GM19328 (cell line): ENCODE results near the gene PTCHD4.
"Not testable (repeated sequence)": the region's sequence is repeated elsewhere in the genome, so short reads cannot be mapped to it uniquely, and the experiment has no call there.

ENCODE experiments used
- ATAC-seq: cut with Tn5 transposase; IDR thresholded peaks from one replicate; pipeline ENCODE4 v1.9.1; 2021; ENCODE audit warnings: mild to moderate bottlenecking, moderate library complexity; ENCODE audit not compliant: unreplicated experiment

PTCHD4 gene

DNA sequence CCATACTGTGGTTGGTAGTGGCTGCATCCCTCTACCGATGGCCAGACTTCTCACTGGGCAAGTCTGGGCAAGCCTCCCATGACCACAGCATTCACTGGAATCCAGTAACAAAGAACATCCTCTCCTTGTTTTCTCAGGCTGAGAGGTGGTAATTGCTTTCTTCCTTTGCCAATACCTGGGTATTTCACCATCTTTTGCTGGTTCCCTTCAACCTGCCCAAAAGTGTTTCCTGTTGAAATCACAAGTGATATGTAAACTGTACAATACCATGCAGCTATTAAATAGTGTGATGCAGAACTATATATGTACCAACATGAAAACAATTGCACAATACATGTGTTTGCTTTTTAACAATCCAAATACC lies at the start of gene PTCHD4:
Gene PTCHD4, minus strand, starts transcription at position 55 of the 364 bp plus-strand sequence. CDS start 42,240 bp downstream, outside the sequence.
- no peak for ATAC-seq

DNA sequence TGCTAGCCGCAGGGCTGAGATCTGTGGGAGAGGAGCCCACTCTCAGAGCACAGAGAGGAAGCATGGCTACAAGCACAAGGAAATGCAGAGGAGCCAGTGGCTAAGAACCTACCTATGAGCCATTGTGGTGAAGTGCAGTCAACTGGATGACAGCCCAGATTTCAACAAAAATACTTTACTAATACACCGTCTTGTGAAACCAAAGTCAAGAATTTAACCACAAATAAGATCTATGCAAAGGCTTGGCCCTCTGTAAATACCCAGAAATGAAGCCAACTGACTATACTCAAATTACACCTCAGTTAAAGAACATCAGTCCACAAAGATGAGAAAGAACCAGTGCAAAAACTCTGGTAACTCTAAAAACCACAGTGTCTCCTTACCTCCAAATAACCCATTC lies 40.1 kb upstream of the PTCHD4 start:
- ATAC-seq: no peak

DNA sequence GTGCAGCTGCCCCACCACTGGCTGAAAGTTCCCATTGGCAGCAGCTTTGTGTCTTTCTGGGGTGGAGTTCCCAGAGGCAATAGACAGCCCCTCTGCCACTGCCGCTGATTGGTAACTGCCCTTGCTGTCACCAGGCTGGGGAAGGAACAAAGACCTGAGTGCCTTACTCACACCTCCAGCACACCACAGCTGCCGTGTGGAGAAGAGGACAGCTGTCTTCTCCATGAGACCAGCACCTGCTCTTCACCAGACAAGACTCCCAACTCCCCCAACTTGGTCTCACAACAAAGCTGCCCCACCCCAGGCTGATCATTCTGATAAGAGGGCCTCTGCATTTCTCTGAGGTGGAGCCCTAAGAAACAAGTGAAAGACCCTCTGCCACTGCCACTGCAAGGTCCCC lies 39.7 kb upstream of the PTCHD4 start:
- ATAC-seq: no peak

DNA sequence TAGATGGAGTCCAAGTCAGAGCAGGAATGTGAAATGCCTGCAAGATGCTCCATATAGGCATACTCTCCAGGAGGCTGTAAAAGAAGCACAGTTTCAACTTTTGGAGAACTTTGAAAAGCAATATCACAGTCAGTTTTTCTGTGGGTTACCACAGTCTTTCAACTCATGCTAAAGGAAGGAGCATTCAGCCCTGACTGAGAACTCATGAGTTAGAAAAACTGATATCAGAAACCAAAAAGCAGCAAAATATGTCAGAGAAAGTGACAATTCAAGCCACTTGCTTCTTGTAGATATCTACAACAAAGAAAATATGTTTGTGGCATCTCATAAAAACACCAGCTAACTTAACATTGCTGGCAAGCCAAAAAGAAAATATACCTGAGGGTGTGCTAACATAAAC lies 36.1 kb upstream of the PTCHD4 start:
- no peak for ATAC-seq

- ATAC-seq: no peak
Observed at GRCh38 chr6:48144021-48144420, 33.0 kb upstream of the PTCHD4 start.

DNA sequence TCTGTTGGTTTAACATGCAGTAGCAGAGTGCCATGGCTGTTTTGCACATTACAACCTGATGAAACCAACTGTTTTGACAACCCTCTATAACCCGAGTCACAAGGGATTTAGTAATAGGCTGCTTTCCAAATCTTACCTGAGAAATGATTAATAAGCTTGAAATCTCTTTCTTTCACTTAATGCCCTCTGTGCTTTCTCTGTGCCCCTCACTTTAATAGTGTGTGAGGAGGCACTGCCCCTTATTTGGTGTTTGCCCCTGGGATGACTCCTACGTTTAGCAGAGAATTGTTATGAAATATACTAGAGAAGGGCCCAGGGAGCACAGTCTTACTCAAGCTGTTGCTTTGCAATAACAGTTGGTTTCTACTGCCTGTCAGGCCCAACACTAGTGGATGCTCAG lies 31.0 kb upstream of the PTCHD4 start:
- ATAC-seq: no peak

- no peak for ATAC-seq
Observed at GRCh38 chr6:48139818-48140614, 29.0 kb upstream of the PTCHD4 start.

DNA sequence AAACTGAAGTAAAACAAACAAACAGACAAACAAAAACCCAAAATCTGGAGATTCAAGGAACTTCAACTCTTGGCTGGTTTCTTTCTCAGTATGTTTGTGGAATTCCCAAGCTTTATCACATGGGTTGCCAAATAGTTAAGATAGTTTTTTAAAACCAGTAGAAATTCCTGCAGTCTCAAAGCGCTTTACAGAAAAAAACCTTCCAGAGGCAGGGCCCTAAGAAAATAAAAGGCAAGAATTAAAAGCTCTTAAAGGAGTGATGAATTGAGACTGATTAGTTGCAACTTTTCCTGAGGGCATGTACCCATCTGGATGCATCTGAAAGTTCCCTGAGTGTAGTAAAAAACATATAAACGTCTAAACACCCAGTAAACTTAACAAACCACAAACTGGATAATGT lies 25.9 kb upstream of the PTCHD4 start:
- ATAC-seq: no peak

DNA sequence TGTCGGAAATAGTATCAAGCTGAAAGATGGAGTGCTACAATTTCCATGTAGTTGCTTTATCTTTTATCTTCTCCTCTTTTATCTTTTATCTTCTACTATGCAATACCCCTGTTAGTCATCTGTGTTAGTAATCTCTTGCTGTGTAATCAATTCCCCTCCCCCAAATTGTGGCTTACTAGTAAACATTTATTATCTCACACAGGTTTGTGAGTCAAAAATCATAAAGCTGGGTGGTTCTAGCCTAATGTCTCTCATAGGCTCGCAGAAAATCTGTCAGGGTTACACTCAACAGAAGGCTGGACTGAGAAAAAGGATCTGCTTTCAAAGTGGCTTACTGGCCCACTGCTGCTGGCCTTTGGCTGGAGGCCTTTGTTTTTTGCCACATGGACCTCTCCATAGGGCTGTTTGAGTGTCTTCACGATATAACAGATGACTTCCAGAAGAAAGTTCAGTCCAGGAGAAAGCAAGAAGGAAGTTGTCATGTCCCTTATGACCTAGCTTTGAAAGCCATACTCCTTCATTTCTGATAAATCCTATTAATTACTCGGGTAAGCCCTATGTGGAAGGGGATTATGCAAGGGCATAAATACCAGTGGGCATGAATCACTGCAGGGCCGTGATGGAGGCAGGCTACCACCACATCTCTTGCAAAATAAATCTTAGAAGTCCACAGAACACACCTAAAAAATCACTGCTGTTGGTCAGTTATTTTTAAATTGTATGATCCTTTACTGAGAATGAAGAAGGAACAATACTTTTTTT lies 24.5 kb upstream of the PTCHD4 start:
- no peak for ATAC-seq

GRCh38 chr6:48134246-48134645 lies 23.2 kb upstream of the PTCHD4 start:
- ATAC-seq: no peak

- ATAC-seq: no peak
Observed at GRCh38 chr6:48123601-48124000, 12.6 kb upstream of the PTCHD4 start.

DNA sequence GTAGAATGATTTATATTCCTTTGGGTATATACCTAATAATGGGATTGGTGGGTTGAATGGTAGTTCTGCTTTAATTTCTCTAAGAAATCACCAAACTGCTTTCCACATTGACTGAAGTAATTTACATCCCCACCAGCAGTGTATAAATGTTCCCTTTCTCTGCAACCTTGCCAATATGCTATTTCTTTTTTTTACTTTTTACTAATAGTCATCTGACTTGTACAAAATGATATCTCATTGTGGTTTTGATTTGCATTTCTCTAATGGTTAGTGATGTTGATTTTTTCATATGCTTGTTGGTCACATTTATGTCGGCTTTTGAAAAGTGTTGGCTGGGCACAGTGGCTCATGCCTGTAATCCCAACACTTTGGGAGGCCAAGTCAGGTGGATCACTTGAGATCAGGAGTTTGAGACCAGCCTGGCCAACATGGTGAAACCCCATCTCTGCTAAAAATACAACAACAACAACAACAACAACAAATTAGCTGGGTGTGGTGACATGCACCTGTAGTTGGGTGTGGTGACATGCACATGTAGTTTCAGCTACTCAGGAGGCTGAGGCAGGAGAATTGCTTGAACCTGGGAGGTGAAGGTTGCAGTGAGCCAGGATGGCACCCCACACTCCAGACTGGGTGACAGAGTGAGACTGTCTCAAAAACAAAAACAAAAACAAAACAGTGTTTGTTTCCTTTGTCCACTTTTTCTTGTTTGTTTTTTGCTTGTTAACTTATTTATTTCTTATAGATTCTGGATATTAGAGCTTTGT lies 11.2 kb upstream of the PTCHD4 start:
- ATAC-seq: not testable (repeated sequence)

DNA sequence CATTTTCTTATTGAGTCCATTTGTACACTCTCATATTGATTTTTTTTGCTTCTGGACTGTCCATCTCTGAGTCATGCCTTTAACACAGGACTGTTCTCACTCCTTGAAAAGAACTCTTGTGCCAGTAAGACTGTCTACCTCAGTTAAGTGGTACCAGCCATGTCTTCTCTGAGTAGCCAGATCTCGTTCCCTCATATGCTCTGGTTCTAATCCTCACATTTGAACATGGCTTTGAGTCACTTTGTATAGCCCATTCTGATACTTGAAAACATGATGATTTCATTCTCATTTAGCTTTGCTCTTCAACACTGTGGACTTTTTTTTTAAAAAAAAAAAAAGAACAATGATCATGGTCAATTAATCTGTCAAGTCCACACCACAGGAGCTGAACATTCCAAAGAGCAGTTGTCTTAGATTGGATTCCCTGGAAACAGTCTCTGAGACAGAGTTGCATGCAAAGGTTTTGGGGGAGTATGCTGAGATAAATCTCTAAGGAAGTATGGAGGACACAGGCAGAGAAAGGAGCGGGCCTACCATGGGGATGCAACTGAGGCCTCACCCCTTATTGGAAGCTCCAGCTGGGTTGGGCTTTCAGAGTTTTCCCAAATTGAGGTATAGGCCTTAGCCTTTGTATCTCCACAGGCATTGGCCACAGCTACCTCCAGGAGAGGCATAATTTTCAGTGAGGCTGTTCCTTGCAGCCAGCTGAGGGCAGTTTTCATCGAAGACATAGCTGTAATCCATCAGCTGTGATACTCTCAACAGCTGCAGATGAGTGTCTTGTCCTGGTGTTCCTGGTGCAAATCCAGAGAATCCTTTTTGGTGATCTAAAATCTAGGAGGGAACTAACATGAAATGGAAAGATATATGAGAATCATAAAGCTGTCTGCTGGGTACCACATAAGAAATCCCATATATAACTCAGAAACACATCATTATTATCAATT lies 6.0 kb upstream of the PTCHD4 start:
- no peak for ATAC-seq

DNA sequence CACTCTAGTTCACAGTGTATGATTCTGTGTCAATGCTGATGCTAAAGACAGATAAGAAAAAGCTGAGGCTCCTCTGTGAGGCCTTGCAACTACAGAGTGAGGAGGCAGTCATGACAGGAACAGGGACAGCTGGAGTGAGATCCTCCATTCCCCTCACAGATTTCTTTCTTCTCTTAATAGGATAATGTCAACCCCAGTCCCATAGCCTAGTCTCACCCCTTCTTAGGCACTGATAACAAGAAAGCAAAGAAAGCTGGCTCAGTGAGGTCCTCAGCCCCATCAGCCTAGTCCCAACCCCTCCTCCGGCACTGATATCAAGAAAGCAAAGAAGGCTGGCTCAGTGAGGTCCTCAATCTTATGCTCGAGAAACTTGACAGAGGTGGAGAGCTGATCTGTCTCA lies 2.1 kb upstream of the PTCHD4 start:
- ATAC-seq: no peak

GRCh38 chr6:48111575-48111974 lies 578 bp upstream of the PTCHD4 start:
- ATAC-seq: no peak

DNA sequence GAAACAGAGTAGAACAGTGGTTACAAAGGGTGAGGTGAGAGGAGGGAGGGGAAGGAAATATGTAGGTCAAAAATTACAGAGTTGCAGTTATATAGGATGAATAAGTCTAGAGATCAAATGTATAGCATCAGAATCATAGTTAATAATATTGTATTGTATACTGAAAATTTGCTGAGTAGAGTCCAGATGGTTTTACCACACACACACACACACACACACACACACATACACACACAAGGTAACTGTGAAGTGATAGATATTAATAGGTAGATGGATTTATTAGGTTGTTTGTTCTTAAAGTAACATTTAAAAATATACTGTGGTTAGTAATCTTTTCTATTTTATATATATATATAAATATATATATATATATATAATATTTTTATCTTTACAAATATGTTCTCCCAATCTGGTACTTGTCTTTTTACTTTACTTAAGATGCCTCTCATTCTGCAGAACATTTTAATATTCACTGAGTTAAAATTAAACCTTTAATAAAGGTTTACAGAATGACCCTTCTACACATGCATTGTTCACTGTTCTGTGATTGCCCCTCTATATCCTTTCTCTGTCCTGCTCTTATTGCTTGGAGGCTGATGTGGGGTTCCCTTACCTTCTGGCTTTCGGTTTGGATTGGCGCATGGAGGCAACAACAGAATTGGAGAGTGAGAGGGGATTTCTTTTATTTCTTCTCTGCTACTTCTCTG lies 408 bp downstream of the PTCHD4 start:
- ATAC-seq: no peak

DNA sequence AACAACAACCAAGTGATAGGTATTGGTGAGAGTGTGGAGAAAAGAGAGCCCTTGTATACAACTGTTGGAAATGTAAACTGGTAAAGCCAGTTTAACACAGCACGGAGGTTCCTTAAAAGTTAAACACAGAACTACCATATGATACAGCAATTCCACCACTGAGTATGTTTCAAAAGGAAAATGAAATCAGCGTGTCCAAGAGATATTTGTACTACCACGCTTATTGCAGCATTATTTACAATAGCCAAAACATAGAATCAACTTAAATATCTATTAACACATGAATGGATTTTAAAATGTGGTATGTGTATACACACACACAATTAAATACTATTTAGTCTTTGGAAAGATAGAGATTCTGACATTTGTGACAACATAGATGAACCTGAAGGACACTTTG lies 1.1 kb downstream of the PTCHD4 start:
- no peak for ATAC-seq

DNA sequence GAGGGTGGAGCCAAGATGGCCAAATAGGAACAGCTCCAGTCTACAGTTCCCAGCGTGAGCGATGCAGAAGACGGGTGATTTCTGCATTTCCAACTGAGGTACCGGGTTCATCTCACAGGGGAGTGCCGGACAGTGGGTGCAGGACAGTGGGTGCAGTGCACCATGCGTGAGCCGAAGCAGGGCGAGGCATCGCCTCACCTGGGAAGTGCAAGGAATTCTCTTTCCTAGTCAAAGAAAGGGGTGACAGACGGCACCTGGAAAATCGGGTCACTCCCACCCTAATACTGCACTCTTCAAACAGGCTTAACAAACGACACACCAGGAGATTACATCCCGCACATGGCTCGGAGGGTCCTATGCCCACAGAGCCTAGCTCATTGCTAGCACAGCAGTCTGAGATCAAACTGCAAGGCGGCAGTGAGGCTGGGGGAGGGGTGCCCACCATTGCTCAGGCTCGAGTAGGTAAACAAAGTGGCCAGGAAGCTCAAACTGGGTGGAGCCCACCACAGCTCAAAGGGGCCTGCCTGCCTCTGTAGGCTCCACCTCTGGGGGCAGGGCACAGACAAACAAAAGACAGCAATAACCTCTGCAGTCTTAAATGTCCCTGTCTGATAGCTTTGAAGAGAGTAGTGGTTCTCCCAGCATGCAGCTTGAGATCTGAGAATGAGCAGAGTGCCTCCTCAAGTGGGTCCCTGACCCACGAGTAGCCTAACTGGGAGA lies 8.4 kb downstream of the PTCHD4 start:
- not testable (repeated sequence) for ATAC-seq

DNA sequence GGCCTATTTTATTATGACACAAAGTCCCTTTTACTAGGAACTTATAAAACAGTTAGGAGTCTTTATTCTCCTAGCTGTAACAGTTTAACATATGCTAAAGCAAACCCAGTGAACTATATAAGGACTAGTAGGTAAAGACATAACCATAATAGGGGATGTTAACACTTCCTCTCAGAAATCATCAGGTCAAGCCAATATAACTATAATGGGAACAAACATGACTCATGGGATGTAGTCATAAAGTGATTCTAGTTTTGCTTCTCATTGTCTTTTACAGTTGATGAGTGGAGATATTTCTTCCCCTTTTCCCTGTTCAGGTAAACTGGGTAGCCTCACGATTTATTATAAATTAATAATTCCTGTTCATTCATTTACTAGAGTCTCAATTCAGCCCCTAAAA lies 9.7 kb downstream of the PTCHD4 start:
- no peak for ATAC-seq
